GM19455 (cell line): Measurements from ENCODE around the gene CLEC2D.
A peak's percentile ranks its signal among the peaks of the same experiment; 100 is the strongest.
"Not testable (repeated sequence)": the region's sequence is repeated elsewhere in the genome, so short reads cannot be mapped to it uniquely, and the experiment has no call there.

Experiments used
- ATAC-seq: cut with Tn5 transposase; IDR thresholded peaks from one replicate; pipeline ENCODE4 v1.9.1; 2021; ENCODE audit not compliant: unreplicated experiment

Gene CLEC2D

DNA sequence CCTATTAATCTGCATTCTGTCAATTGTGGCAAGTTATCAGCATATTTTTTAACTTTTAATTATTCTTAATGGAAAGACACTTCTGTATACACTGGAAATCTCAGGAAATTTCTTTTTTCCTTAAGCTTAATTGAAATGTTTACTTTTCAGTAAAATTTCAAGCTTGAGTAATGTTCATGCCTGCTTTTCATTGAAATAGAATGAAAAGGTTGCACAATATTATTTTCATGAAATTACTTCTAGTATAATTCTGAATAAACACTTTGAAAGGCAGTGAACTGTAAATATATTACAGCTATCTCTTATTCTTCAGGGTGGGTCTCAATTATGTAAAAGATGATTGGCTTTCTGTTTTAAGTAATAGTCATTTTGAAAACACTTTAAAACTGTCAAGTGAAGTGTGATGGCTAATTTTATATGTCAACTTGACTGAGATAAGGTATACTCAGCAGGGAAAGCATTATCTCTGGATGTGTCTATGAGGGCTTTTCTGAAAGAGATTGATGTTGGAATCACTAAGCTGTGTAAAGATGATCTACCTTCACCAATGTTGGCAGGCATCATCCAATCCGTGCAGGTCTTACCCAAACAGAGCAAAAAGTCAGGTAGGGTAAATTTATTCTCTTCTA, 29.9 kb downstream of the CLEC2D start:
- ATAC-seq = no peak

DNA sequence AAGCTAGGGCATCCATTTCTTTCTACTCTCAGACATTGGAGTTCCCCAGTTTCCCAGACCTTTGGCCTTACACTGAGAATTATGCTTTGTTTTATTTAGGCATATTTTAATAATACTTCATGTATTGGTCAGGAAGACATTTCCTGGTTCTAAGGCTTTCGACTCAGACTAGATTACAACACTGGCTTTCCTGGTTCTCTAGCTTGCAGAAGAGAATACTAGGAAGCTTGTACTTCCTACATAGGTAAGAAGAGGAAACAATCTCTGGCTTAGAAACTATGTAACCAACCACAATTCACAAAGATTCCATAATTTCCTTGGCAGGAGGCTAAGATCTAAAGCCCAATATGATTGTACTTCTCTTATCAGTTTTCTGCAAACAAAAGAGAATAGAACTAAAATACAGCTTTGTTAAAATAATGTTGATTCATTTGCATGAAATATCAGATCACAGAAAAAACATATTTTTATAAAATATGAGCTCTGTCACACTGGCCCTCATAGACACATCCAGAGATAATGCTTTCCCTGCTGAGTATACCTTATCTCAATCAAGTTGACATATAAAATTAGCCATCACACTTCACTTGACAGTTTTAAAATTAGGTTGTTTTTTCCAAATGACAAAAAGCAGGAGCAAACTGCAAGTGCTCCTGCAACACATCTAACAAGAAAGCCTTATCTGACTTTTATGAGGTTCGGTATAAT, 30.5 kb downstream of the CLEC2D start:
- ATAC-seq = no peak

DNA sequence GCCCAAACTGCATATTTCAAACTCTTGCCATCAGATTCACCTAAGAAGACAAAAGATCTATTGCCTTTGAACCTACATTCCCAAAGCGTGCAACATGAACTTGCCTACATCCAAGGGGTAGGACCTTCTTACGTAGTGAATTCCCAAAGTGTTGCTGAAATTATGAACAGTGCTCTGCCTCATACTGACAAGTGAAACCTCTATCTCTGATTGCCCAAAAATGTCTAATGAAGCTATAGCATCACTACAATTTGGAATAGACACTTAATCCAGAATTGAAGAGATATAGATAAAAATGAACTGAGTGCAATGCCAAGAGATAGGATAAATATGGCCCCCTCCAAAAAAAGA, 31.1 kb downstream of the CLEC2D start:
- no peak for ATAC-seq

DNA sequence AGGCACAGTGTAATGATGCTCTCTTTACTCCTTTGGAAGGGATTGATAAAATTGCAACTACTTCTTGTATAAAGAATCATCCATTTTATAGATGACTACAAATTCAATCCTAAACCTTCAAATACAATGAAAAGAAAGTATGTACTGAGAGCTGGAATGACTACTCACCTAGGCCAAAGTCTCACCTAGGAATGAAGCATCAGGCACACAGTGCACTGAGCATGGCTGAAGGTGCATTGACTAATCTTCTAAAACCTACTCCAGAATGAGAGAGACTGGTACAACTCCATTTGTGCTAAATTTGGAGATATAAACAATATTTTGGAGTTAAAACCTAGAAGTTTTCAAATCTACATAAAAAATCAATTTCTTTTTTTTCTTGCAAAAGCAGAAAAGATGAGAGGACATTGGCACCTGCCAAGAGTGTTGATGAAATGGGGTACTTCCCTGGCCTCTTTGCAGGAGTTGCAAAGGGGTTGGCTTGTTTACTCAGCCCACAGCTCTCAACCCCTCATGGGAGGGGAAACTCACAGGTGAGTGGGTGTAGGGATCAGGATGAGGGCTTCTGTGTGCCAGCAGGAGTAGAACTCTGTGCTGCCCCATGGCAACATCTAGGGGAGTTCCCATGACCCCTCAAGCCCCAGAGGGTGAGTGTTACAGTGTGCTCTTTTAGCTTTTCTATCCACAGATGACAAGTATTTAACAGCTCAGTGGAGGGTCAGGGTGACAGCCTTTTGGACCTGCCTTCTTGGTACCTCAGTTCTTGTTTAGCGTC, 32.1 kb downstream of the CLEC2D start:
- ATAC-seq = no peak

DNA sequence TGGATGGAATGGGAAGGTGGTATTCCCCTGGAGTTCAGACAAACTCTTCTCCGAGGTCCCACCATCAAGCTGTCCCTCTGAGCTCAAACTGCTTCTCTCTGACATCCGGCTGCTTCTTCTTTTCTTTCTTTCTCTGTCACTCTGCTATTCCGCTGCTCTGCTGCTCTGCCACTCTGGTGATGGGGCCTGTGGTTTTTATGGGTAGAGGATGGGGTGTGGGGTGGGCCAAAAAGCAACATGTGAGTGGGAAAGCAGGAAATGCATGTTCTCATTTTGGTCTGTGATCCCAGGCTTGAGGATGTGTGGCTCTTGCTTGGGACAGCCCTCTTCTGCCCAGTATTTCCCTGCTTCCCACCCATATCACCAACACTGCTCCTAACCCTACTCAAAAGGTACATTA, 32.7 kb downstream of the CLEC2D start:
- no peak for ATAC-seq

DNA sequence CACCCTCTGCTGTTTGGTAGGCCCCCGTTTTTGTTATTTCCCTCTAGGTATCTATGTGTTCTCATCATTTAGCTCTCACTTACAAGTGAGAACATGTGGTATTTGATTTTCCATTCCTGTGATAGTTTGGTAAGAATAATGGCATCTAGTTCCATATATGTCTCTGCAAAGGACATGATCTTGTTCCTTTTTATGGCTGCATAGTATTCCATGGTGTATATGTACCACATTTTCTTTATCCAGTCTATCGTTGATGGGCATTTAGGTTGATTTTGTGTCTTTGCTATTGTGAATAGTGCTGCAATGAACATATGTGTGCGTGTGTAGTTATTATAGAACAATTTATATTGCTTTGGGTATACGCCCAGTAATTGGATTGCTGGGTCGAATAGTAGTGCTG, 35.0 kb downstream of the CLEC2D start:
- not testable (repeated sequence) for ATAC-seq

DNA sequence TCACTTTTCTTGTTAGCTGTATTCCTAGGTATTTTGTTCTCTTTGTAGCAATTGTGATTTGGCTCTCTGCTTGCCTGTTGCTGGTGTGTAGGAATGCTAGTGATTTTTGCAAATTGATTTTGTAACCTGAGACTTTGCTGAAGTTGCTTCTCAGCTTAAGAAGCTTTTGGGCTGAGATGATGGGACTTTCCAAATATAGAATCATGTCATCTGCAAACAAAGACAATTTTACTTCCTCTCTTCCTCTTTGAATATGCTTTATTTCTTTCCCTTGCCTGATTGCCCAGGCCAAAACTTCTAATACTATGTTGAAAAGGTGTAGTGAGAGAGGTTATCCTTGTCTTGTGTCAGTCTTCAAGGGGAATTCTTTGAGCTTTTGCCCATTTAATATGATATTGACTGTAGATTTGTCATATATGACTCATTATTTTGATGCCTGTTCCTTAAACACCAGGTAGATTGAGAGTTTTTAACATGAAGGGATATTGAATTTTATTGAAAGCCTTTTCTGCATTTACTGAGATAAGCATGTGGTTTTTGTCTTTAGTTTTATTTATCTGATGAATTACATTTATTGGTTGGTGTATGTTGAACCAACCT, 36.7 kb downstream of the CLEC2D start:
- no peak for ATAC-seq

DNA sequence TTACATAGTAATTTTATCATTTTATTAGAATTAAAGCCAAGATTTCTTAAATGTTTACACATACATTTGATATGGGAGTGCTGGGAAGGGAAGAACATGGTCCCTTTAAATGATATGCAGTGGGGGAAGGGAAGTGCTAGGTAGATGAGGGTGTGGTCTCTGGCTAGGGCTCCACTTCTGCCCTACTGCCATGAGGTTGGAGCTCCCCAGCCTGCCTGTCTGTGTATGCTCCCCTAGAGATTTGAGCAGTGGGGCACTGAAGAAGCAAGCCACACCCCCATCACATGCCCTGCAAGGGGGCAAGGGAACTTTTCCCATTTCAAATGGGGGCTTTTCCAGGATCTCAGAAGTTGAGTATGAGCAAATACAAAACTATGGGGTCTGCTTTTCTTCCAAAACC, 37.8 kb downstream of the CLEC2D start:
- no peak for ATAC-seq

DNA sequence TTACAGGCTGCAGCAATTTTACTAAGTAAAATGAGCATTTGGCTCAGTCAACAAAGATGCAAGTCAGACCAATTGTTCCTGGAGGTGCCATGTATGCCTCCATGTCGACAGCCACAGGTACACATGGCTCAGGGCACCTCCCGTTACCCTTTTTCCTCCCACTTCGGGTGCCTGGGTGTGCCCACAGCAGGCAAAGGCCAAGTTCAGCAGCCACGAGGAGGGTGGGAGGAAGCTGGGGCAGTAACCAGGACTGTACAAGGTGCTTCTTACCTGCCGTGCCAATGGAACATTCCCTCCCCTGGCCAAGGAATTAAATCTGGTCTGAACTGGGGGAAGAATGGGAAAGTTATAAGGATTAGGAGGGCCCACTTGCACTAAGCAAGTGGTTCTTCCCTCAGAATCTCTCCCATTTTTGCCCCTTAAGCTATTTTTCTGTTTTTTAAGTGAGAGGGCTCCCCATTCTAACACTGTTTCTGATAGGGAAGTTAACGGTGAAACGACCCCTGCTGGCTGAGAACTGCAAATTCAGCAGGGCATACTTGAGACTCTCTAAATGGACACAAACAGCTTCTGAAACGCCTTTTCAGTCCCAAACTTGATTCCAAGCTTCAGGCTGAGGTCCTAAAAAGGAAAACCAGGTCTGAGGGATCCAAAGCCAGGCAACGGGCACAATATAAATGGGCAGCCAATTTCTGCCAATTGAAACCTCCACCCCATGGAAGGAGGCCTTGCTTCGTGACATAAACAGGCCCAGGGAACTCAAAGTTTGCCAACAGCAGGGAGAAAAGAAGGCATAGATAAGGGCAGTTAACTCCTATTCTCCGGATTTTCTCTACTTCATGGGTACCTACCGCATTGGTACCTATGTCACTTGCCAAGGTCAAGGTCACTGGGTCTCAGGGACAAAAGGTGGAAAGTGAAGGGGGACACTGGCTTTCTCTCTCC, 38.6 kb downstream of the CLEC2D start:
- ATAC-seq = no peak

DNA sequence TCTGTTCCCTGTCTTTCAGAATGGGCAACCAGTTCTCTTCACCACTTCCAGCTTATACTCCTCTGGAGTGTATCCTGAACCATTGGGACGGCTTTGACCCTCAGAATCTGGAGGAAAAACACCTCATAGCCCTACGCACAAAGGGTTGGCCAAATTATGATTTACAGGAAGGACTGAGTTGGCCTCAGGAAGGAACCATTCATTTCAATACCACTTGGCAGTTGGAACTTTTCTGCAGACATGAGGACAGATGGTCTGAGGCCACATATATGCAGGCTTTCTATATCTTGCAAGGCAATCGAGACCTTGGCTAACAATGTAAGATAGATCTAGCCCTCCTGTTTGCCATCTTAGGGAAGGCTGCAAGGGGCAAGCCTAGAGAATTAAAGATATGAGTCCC, 39.3 kb downstream of the CLEC2D start:
- no peak for ATAC-seq

DNA sequence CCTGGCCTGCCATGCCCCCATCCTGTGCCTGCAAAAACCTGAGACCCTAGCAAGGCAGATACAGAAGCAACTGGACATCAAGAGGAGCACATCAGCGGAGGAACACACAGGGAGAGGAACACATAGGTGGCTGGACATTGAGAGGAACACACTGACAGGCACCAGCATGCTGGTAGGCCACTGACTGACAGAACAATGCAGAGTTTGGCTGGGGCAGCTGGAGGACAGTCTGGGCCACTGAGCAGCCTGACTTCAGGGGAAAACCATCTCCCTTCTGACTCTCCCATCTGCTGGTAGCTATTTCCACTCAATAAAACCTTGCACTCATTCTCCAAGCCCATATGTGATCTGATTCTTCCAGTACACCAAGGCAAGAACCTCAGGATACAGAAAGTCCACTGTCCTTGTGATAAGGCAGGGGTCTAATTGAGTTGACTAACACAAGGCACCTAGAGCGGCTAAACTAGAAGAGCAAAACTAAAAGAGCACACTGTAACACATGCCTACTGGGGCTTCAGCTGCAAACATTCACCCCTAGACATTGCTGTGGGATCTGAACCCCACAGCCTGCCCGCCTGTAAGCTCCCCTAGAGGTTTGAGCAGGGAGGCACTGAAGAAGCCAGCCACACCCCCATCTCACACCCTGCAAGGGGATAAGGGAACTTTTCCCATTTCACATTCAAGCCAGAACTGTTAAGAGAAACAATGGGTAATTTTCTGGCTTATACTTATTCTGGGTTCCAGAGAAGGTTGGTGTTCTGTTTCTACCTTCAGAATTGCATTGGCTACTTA, 41.3 kb downstream of the CLEC2D start:
- ATAC-seq = no peak

DNA sequence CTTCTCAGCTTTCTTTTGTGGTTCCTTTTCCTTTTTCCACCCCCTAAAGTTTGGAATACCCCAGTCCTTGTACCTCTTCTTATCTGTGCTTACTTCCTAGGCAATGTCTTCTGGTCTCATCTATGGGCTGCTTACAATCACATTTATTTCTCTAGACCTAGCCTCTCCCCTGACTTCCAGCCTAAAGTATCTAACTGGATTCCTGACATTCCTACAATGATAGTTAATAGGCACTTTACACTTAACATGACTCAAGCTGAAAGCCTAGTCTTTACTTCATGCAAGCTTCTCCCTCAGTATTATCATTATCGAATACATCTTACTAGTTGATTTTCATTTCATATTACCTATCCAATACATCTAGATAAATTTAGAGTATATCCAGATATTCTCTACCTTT, 42.2 kb downstream of the CLEC2D start:
- ATAC-seq = no peak

DNA sequence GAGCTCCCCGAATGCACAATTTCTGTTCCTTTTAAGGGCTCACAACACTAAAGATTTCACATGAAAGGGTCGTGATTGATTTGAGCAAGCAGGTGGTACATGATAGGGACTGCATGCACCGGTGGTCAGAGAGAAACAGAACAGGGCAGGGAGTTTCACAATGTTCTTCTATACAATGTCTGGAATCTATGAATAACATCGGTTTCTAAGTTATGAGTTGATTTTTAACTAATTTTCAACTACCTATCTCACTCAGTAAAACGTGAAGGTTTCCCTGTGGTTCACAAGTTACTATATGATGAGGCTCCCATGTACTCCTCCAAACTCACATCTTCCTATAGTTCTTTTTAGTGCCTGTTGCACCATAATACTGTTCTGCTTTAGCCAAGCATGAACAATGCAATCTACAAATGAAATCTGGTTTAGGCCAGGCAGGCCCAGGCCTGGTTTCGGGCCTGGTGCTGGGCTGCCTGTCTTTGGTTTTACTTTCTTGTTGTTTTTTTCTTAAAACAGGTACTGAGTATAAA, 43.6 kb downstream of the CLEC2D start:
- peak; percentile 76 for ATAC-seq

DNA sequence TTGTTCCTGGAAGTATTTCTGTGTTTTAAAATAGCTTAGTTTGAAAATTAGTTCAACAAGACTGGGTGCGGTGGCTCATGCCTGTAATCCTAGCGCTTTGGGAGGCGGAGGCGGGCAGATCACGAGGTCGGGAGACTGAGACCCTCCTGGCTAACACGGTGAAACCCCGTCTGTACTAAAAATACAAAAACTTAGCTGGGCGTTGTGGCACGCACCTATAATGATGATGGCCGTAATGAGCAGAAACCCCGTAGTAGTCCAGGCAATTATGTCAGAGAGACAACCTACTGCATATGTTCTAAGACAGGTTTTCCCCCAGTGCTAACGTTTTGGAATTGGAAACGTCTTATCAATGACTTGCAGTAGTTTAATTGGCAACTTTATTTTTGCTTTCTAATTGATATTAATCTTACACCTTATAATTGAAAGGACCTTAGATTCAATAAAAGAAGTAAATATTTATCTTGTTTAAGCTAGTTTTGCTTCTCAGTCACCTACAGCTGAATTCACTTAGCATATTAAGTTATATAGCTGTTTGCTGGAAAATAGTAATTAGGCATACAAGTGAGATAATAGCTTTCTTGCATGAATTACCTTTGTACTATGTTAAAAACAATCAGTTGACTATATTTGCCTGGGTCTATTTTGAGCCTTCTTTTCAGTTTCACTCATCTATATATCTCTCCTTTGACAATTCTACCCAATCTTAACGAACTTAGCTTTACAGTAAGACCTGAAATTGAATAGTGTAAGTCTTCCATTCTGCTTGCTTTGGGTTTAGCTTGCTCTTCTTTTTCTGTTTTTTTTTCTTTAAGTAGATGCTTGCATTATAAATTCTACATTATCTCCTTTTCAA, 47.8 kb downstream of the CLEC2D start:
- ATAC-seq = no peak

DNA sequence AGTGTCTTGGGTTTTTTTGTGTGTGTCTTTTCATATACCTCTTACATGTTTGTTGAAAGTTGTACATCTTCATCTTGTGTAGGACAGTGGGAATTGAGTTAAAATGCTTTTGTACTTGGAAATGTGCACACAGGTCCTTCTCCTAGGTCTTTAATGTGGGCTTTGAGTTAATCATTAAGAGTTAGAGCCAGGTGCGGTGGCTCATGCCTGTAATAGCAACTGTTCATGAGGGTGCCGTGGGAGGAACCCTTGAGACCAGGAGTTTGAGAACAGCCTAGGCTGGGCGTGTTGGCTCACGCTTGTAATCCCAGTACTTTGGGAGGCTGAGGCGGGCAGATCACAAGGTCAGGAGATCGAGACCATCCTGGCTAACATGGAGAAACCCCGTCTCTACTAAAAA, 49.5 kb downstream of the CLEC2D start:
- no peak for ATAC-seq

DNA sequence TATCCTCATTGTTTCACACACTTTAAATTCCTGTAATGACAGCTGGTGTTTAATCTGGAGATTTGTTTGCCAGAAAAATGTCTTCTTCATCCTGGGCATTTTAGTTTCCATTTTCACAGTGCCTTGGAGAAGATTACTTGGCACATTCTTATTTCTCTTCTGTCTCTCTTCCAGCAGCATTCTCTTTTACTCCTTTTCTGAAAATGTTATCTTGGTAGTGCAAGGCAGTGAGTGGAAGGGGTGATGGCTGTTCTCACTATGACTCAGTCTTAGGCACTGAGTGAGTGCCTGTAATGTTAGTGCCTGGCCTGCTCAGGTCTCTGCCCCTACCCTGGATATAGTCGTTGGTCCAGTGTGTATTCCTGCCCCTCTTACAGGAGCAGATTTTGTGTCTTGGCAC, 50.3 kb downstream of the CLEC2D start:
- ATAC-seq = no peak

DNA sequence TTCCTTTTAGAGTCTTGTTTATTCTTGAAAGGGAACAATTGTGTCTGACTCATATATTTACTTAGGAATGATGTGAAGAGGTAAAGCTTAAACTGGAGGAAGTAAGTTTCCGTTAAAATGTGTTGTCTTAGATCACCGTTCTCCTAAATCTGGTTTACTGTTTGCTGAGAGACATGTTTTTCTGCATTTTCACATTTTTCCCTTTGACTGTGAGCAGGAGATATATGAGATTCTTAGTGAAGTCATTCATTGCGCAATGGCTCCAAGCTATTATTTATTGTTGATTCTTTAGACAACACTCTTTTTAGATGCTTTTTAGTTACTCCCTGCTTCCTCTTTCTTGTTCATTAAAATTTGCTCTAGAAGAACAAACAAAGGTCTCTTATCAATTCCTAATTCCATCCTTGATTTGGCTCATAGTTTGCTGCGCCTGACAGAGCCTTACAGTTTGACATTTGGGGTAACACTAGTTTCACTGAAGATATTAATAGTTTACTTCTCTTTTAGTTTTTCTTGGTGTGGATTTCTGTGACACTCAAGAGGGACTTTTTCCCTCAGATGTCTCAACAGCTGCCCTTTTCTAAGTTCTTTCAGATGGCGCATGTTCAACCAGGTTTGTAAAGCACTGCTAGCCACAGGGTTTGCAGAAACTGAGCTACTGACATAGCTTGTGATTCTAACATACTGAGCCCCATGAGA, 52.0 kb downstream of the CLEC2D start:
- peak; percentile 47 for ATAC-seq

DNA sequence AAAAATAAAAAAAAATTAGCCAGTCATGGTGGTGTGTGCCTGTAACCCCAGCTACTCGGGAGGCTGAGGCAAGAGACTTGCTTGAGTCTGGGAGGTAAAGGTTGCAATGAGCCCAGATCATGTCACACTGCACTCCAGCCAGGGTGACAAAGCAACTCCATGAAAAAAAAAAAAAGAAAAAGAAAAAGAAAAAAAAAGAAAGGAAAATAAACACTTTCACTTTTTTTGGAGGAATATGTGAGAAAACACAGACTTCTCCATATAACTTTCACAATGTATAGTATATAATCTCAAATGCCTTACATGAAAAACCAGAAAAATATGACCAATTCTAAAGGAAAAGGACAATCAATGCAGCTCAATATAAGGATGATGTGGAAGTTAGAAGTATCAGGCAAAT, 54.5 kb downstream of the CLEC2D start:
- ATAC-seq = no peak
